ENCODE results near the gene MLH3. TPM values are rescaled to one million over a fixed set of nuclear protein-coding genes. Genes with fewer than 3 reads are reported as not detected.
A peak's percentile ranks its signal among the peaks of the same experiment; 100 is the strongest.

MLH3 gene
- total RNA-seq, 4 donors from 2014 or later = 16.4 to 83.4 (median 50.1) TPM

- H3K4me3 ChIP-seq = no peak overlapping the region
- H3K4me1 ChIP-seq = no peaks in the 10 kb centered on the region
- TF ChIP-seq POLR2A (IDR thresholded peaks at IDR 0.05) = no peak
- no peak for TF ChIP-seq CTCF (IDR thresholded peaks at IDR 0.05)
- H3K27ac ChIP-seq = no peak overlapping the region
- intact Hi-C loops (cut with DNase I; ENCODE audit: low total_unique reads) = no loop called here
- H3K27me3 ChIP-seq = no peaks in the 10 kb centered on the region
- no peaks in the 10 kb centered on the region for H3K36me3 ChIP-seq
- no peak for DNase-seq
- H3K9me3 ChIP-seq = no peaks in the 10 kb centered on the region
Observed at GRCh38 chr14:75046275-75046674, 5.0 kb downstream of the MLH3 start.

- Histone ChIP-seq H3K9me3 (no peaks in the 10 kb centered on the region), H3K27me3 (no peaks in the 10 kb centered on the region), H3K4me3 (no peak overlapping the region), H3K4me1 (no peaks in the 10 kb centered on the region), H3K27ac (peak overlapping the region in 1 of 2 donors; percentile 10), H3K36me3 (no peaks in the 10 kb centered on the region)
- DNase-seq = no peak
- TF ChIP-seq POLR2A (IDR thresholded peaks at IDR 0.05) = no peak
- TF ChIP-seq CTCF (IDR thresholded peaks at IDR 0.05) = no peak
- intact Hi-C loops (cut with DNase I; ENCODE audit: low total_unique reads) = no loop called here
Observed at GRCh38 chr14:75044752-75045151, 6.5 kb downstream of the MLH3 start.

GRCh38 chr14:75044322-75044721 lies 6.9 kb downstream of the MLH3 start:
- DNase-seq = no peak
- TF ChIP-seq POLR2A (IDR thresholded peaks at IDR 0.05) (no peak), CTCF (IDR thresholded peaks at IDR 0.05) (no peak)
- Histone ChIP-seq H3K4me1 (no peaks in the 10 kb centered on the region), H3K4me3 (no peak overlapping the region), H3K9me3 (no peaks in the 10 kb centered on the region), H3K36me3 (no peaks in the 10 kb centered on the region), H3K27me3 (no peaks in the 10 kb centered on the region), H3K27ac (peak overlapping the region in 1 of 2 donors; percentile 10)
- intact Hi-C loops (cut with DNase I; ENCODE audit: low total_unique reads) = no loop called here

- no peaks in the 10 kb centered on the region for H3K9me3 ChIP-seq
- intact Hi-C loops (cut with DNase I; ENCODE audit: low total_unique reads) = no loop called here
- H3K27me3 ChIP-seq = no peaks in the 10 kb centered on the region
- H3K4me3 ChIP-seq = no peak overlapping the region
- H3K4me1 ChIP-seq = no peaks in the 10 kb centered on the region
- TF ChIP-seq CTCF (IDR thresholded peaks at IDR 0.05) = no peak
- TF ChIP-seq POLR2A (IDR thresholded peaks at IDR 0.05) = no peak
- no peak for DNase-seq
- no peaks in the 10 kb centered on the region for H3K36me3 ChIP-seq
- no peak overlapping the region for H3K27ac ChIP-seq
Observed at GRCh38 chr14:75042035-75042434, 9.2 kb downstream of the MLH3 start.

GRCh38 chr14:75041613-75042012 lies 9.7 kb downstream of the MLH3 start:
- no peak overlapping the region for H3K4me3 ChIP-seq
- no peaks in the 10 kb centered on the region for H3K9me3 ChIP-seq
- DNase-seq = no peak
- no peaks in the 10 kb centered on the region for H3K4me1 ChIP-seq
- TF ChIP-seq POLR2A (IDR thresholded peaks at IDR 0.05) (no peak), CTCF (IDR thresholded peaks at IDR 0.05) (no peak)
- H3K27ac ChIP-seq = no peak overlapping the region
- H3K36me3 ChIP-seq = no peaks in the 10 kb centered on the region
- intact Hi-C loops (cut with DNase I; ENCODE audit: low total_unique reads) = no loop called here
- no peaks in the 10 kb centered on the region for H3K27me3 ChIP-seq
